LNCAP (cell line): Measurements from ENCODE around the gene SCCPDH.

Source experiments
- TF ChIP-seq, protein P1 (sequence below): fragments of 450-650 bp; IDR thresholded peaks from 2 replicates; pipeline ENCODE4 v1.5.1; 2017; ENCODE audit warnings: mild to moderate bottlenecking

Gene SCCPDH

GRCh38 chr1:246780264-246780663 lies 56.1 kb downstream of the SCCPDH start:
- TF ChIP-seq, protein P1, sequence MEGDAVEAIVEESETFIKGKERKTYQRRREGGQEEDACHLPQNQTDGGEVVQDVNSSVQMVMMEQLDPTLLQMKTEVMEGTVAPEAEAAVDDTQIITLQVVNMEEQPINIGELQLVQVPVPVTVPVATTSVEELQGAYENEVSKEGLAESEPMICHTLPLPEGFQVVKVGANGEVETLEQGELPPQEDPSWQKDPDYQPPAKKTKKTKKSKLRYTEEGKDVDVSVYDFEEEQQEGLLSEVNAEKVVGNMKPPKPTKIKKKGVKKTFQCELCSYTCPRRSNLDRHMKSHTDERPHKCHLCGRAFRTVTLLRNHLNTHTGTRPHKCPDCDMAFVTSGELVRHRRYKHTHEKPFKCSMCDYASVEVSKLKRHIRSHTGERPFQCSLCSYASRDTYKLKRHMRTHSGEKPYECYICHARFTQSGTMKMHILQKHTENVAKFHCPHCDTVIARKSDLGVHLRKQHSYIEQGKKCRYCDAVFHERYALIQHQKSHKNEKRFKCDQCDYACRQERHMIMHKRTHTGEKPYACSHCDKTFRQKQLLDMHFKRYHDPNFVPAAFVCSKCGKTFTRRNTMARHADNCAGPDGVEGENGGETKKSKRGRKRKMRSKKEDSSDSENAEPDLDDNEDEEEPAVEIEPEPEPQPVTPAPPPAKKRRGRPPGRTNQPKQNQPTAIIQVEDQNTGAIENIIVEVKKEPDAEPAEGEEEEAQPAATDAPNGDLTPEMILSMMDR, result no peak

DNA sequence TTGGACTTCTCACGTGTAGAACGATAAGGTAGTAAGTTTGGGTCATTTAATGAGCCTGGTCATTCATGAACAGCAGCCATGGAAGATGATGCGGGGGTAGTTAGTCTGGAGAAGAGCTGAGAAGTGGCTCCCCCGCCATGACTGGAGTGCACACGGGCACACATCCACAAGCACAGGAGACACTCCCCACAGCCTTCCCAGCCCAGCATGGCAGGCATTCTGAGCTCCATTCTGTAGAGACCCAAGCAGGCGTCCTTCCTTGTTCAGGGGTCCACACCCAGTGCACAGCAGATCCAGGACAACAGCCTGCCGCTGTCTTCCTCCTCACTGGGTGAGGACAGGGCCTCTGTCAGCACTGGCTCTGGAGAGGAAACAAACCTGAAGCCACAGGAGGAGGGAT lies 57.0 kb downstream of the SCCPDH start:
- TF ChIP-seq, protein P1, result no peak

DNA sequence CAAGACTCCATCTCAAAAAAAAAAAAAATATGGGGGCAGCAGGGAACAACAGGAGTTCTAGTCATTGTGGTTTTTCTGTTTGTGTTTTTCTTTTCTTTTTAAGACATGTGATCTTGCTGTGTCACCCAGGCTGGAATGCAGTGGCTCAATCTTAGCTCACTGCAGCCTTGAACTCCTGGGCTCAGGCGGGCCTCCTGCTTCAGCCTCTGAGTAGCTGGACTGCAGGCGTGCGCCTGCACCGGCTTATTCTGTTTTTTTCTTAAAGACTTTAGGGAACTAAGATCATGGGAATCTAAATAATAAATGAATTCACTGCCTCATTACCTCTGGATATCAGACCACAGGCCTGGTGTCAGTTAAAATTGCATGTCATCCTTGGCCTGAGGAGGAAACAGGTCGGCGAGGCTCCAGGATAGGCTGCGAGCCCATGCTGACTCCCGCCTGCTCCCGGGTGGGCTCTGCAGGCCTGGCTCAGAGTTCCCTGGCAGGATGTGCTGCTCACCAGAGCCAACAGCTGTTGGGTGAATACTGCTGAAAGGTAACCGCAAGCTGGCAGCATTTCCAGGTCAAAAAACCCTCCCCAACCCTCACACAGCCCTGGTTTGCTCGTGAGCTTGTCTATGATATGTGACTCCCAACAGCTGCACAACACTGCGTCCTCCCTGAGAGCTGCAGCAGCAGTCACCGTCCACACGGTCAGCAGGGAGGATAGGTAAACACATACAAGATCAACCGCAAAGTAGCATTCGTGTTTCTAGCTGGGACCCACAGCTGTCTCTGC lies 58.1 kb downstream of the SCCPDH start:
- TF ChIP-seq, protein P1, result no peak

GRCh38 chr1:246784621-246785493 lies 60.6 kb downstream of the SCCPDH start:
- TF ChIP-seq, protein P1, result no peak

- TF ChIP-seq, protein P1, result no peak
Observed at GRCh38 chr1:246785494-246786111, 61.4 kb downstream of the SCCPDH start.

- TF ChIP-seq, protein P1, result no peak
Observed at GRCh38 chr1:246786606-246787238, 62.5 kb downstream of the SCCPDH start.
